SU-DHL-6 (cell line): Measurements from ENCODE around the gene DDX5.

ENCODE experiments used
- H2AFZ ChIP-seq: fragments of 200-600 bp; sonication (generic); 2 replicates; pipeline ENCODE4 v1.6.1; 2014; ENCODE audit warnings: low read depth, mild to moderate bottlenecking, moderate library complexity, mixed read lengths, antibody characterized with exemption, low read length; ENCODE audit not compliant: severe bottlenecking
- H3F3A ChIP-seq: fragments of 200-600 bp; shearing (Covaris generic); 2 replicates; pipeline ENCODE4 v1.6.0; 2016; ENCODE audit warnings: antibody characterized with exemption, mild to moderate bottlenecking; ENCODE audit not compliant: insufficient read depth
- H3K27ac ChIP-seq: fragments of 200-600 bp; sonication (generic); 2 replicates; pipeline ENCODE4 v1.5.1; 2016; ENCODE audit warnings: low read depth, mild to moderate bottlenecking, low read length, moderate library complexity, mixed read lengths
- H3K27me3 ChIP-seq: fragments of 200-600 bp; sonication (generic), shearing (Covaris generic); 2 replicates; pipeline ENCODE4 v1.6.0; 2014; ENCODE audit warnings: mild to moderate bottlenecking, low read length
- H3K36me3 ChIP-seq: fragments of 200-600 bp; sonication (generic); 2 replicates; pipeline ENCODE4 v1.6.1; 2014; ENCODE audit warnings: mild to moderate bottlenecking, low read length, mixed read lengths
- H3K4me2 ChIP-seq: fragments of 300-600, 200-600 bp; shearing (Covaris generic), sonication (generic); 2 replicates; pipeline ENCODE4 v1.6.0; 2014; ENCODE audit warnings: low read length, low read depth, mild to moderate bottlenecking; ENCODE audit not compliant: poor library complexity, severe bottlenecking
- H3K4me3 ChIP-seq: fragments of 200-600 bp; sonication (generic); 2 replicates; pipeline ENCODE4 v1.5.1; 2014; ENCODE audit warnings: antibody characterized with exemption, low read length, mild to moderate bottlenecking, mixed read lengths; ENCODE audit not compliant: insufficient read depth, poor library complexity, severe bottlenecking
- H3K79me2 ChIP-seq: fragments of 200-600 bp; sonication (generic); 2 replicates; pipeline ENCODE4 v1.6.1; 2014; ENCODE audit warnings: mild to moderate bottlenecking, low read length, moderate library complexity; ENCODE audit not compliant: insufficient read depth
- H3K9ac ChIP-seq: fragments of 200-600 bp; sonication (generic); 2 replicates; pipeline ENCODE4 v1.7.0; 2014; ENCODE audit warnings: mild to moderate bottlenecking, low read length
- H3K9me2 ChIP-seq: fragments of 200-600 bp; sonication (generic); replicated peaks from 2 replicates; pipeline ENCODE4 v1.6.1; 2014; ENCODE audit warnings: low read length; ENCODE audit not compliant: insufficient read depth
- H3K9me3 ChIP-seq: fragments of 200-600 bp; sonication (generic); 2 replicates; pipeline ENCODE4 v1.6.1; 2014; ENCODE audit warnings: low read length, mixed read lengths; ENCODE audit not compliant: insufficient read depth
- H4K20me1 ChIP-seq: fragments of 200-600 bp; sonication (generic); 2 replicates; pipeline ENCODE4 v1.6.1; 2014; ENCODE audit warnings: low read depth, mild to moderate bottlenecking, antibody characterized with exemption, low read length, moderate library complexity, mixed read lengths
- EZH2phosphoT487 ChIP-seq: fragments of 200-600 bp; sonication (generic), shearing (Covaris generic); conservative IDR thresholded peaks from 2 replicates; pipeline ENCODE4 v1.6.1; 2018; ENCODE audit warnings: mild to moderate bottlenecking, antibody characterized with exemption, low read length, moderate library complexity, mixed read lengths
- TF ChIP-seq, protein P1 (sequence below): fragments of 200-600 bp; sonication (generic); IDR thresholded peaks from one replicate; pipeline ENCODE4 v1.5.1; 2017; ENCODE audit warnings: antibody characterized with exemption, mild to moderate bottlenecking, low read length, moderate library complexity; ENCODE audit not compliant: insufficient read depth, poor library complexity, severe bottlenecking

DDX5 gene

DNA sequence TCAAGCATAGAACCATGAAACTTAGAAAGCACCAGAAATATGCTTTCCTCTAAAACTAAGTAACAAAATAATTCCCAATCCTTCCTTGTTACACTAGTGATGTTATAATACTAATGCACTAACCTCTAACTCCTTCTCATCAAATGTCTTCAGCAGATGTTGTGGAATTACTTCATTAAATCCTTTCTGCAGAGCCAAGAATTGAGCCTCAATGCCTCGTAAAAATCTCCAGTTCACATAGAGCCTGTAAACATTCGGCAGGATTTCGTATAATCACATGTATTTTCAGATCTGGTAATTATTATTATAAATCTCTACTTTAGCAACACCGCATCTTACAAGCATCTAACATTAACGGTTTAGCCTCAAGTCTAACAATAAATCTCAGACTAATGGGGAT lies 45.4 kb upstream of the DDX5 start:
- Histone ChIP-seq H3K79me2 (no peaks in the 10 kb centered on the region), H4K20me1 (no peaks in the 10 kb centered on the region), H2AFZ (no peak overlapping the region), H3K4me2 (no peak overlapping the region), H3F3A (no peaks in the 10 kb centered on the region), H3K27me3 (no peaks in the 10 kb centered on the region), H3K27ac (no peak overlapping the region), H3K9me3 (no peaks in the 10 kb centered on the region), H3K4me3 (no peak overlapping the region), H3K9me2 (no peaks in the 10 kb centered on the region), H3K36me3 (0 out of 2 replicates have a peak, but pooled peaks cover 5% of the 10 kb centered on the region), H3K9ac (no peak overlapping the region)
- TF ChIP-seq EZH2phosphoT487 = no peak
- TF ChIP-seq, protein P1, sequence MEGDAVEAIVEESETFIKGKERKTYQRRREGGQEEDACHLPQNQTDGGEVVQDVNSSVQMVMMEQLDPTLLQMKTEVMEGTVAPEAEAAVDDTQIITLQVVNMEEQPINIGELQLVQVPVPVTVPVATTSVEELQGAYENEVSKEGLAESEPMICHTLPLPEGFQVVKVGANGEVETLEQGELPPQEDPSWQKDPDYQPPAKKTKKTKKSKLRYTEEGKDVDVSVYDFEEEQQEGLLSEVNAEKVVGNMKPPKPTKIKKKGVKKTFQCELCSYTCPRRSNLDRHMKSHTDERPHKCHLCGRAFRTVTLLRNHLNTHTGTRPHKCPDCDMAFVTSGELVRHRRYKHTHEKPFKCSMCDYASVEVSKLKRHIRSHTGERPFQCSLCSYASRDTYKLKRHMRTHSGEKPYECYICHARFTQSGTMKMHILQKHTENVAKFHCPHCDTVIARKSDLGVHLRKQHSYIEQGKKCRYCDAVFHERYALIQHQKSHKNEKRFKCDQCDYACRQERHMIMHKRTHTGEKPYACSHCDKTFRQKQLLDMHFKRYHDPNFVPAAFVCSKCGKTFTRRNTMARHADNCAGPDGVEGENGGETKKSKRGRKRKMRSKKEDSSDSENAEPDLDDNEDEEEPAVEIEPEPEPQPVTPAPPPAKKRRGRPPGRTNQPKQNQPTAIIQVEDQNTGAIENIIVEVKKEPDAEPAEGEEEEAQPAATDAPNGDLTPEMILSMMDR = no peak

- Histone ChIP-seq H3K9ac (no peak overlapping the region), H3K4me3 (no peak overlapping the region), H3K27me3 (no peaks in the 10 kb centered on the region), H3K79me2 (no peaks in the 10 kb centered on the region), H3K9me2 (no peaks in the 10 kb centered on the region), H3K27ac (no peak overlapping the region), H3F3A (no peaks in the 10 kb centered on the region), H3K4me2 (no peak overlapping the region), H4K20me1 (no peaks in the 10 kb centered on the region), H2AFZ (no peak overlapping the region), H3K9me3 (no peaks in the 10 kb centered on the region), H3K36me3 (peaks cover 6% of the 10 kb centered on the region; the same call in 1 of the 2 replicates)
- no peak for TF ChIP-seq EZH2phosphoT487
- TF ChIP-seq, protein P1 = no peak
Observed at GRCh38 chr17:64547319-64547718, 41.2 kb upstream of the DDX5 start.

DNA sequence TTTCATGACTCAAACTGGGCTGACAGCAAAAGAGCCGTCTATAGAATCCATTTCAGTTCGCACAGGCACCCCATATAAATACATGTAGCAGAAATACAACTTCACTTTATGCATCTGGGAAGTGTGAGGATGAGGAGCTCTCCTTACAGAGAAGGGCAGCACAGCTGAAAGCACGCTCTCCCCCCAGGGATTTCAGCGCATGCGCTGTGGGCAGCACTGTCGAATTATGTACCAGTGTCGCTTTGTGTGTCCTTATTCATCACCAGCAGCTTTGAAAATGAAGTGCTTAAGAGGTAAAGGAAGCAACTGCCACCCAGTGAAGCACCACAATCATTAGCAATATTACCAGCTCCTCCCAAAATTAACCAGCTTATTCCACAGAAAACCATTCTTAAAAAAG lies 40.6 kb upstream of the DDX5 start:
- Histone ChIP-seq H3K27ac (no peak overlapping the region), H2AFZ (no peak overlapping the region), H3K4me2 (no peak overlapping the region), H3K27me3 (no peaks in the 10 kb centered on the region), H3K79me2 (no peaks in the 10 kb centered on the region), H3K9ac (no peak overlapping the region), H3K4me3 (no peak overlapping the region), H3K9me2 (no peaks in the 10 kb centered on the region), H3K9me3 (no peaks in the 10 kb centered on the region), H3K36me3 (peaks cover 6% of the 10 kb centered on the region; the same call in 1 of the 2 replicates), H4K20me1 (no peaks in the 10 kb centered on the region), H3F3A (no peaks in the 10 kb centered on the region)
- TF ChIP-seq, protein P1 = no peak
- TF ChIP-seq EZH2phosphoT487 = no peak
